DOHH2 (cell line): ENCODE results near the gene ACOT11.

ENCODE experiments used
- CTCF ChIP-seq: fragments of 200-600 bp; sonication (generic); IDR thresholded peaks from one replicate; pipeline ENCODE4 v1.5.1; 2014; ENCODE audit warnings: antibody characterized with exemption, mild to moderate bottlenecking, low read depth, low read length; ENCODE audit not compliant: poor library complexity, severe bottlenecking
- EZH2phosphoT487 ChIP-seq: fragments of 200-600 bp; sonication (generic); IDR thresholded peaks from 2 replicates; pipeline ENCODE4 v1.6.1; 2017; ENCODE audit warnings: borderline replicate concordance, mild to moderate bottlenecking, antibody characterized with exemption, low read length, moderate library complexity, mixed read lengths

- TF ChIP-seq CTCF (no peak), EZH2phosphoT487 (no peak)
Measured at GRCh38 chr1:54542962-54543539, 5.0 kb upstream of the ACOT11 start.
